ENCODE results near the gene RAD17.
"Not testable (repeated sequence)": the region's sequence is repeated elsewhere in the genome, so short reads cannot be mapped to it uniquely, and the experiment has no call there.

DNA sequence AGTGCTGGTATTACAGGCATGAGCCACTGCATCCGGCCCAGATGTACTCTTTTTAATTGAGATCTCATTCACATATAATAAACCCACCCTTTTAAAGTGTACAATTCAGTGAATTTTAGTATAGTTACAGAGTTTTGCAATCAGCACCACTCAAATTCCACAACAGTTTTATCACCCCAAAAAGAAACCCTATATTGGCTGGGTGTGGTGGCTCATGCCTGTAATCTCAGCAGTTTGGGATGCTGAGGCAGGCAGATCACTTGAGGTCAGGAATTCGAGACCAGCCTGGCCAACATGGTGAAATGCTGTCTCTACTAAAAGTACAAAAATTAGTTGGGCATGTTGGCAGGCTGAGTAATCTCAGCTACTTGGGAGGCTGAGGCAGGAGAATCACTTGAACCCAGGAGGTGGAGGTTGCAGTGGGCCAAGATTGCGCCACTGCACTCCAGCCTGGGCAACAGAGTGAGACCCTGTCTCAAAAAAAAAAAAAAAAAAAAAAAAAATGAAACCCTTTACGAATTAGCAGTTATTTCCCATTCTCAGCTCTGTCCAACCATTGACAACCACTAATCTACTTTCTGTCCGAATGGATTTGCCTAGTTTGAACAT is 65.8 kb downstream of the RAD17 start:
- TF ChIP-seq RAD21 (conservative IDR thresholded peaks at IDR 0.05 in 1 of 2, IDR thresholded peaks at IDR 0.05 in 1 of 2); ZC3H11A (IDR thresholded peaks at IDR 0.05); CHD4 (IDR thresholded peaks at IDR 0.05; ENCODE audit: borderline replicate concordance); POLR2A (IDR thresholded peaks at IDR 0.05; ENCODE audit: low read length); EHF (CRISPR knock-in tag; IDR thresholded peaks at IDR 0.05); EP300 (IDR thresholded peaks at IDR 0.05); MAZ (IDR thresholded peaks at IDR 0.05; ENCODE audit: borderline replicate concordance, low read depth, low read length); HOXB13 (CRISPR knock-in tag; IDR thresholded peaks at IDR 0.05; ENCODE audit: low read depth); ESRRA (IDR thresholded peaks at IDR 0.05; ENCODE audit: borderline replicate concordance, low read length); TFCP2L1 (CRISPR knock-in tag; IDR thresholded peaks at IDR 0.05); SMC3 (IDR thresholded peaks at IDR 0.05): not testable (repeated sequence)
- TF ChIP-seq, protein P1, sequence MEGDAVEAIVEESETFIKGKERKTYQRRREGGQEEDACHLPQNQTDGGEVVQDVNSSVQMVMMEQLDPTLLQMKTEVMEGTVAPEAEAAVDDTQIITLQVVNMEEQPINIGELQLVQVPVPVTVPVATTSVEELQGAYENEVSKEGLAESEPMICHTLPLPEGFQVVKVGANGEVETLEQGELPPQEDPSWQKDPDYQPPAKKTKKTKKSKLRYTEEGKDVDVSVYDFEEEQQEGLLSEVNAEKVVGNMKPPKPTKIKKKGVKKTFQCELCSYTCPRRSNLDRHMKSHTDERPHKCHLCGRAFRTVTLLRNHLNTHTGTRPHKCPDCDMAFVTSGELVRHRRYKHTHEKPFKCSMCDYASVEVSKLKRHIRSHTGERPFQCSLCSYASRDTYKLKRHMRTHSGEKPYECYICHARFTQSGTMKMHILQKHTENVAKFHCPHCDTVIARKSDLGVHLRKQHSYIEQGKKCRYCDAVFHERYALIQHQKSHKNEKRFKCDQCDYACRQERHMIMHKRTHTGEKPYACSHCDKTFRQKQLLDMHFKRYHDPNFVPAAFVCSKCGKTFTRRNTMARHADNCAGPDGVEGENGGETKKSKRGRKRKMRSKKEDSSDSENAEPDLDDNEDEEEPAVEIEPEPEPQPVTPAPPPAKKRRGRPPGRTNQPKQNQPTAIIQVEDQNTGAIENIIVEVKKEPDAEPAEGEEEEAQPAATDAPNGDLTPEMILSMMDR (IDR thresholded peaks at IDR 0.05), result not testable (repeated sequence)
- TF ChIP-seq, protein P2, sequence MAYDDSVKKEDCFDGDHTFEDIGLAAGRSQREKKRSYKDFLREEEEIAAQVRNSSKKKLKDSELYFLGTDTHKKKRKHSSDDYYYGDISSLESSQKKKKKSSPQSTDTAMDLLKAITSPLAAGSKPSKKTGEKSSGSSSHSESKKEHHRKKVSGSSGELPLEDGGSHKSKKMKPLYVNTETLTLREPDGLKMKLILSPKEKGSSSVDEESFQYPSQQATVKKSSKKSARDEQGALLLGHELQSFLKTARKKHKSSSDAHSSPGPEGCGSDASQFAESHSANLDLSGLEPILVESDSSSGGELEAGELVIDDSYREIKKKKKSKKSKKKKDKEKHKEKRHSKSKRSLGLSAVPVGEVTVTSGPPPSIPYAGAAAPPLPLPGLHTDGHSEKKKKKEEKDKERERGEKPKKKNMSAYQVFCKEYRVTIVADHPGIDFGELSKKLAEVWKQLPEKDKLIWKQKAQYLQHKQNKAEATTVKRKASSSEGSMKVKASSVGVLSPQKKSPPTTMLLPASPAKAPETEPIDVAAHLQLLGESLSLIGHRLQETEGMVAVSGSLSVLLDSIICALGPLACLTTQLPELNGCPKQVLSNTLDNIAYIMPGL (CRISPR knock-in tag; IDR thresholded peaks at IDR 0.05; ENCODE audit: borderline replicate concordance), result not testable (repeated sequence)
